ENCODE measurements around the gene ERFL. TPM values are rescaled to one million over a fixed set of nuclear protein-coding genes. Genes with fewer than 3 reads are reported as not detected.
A peak's percentile ranks its signal among the peaks of the same experiment; 100 is the strongest.

ERFL gene
- total RNA-seq, 1 experiment from 2014 or later: not detected

DNA sequence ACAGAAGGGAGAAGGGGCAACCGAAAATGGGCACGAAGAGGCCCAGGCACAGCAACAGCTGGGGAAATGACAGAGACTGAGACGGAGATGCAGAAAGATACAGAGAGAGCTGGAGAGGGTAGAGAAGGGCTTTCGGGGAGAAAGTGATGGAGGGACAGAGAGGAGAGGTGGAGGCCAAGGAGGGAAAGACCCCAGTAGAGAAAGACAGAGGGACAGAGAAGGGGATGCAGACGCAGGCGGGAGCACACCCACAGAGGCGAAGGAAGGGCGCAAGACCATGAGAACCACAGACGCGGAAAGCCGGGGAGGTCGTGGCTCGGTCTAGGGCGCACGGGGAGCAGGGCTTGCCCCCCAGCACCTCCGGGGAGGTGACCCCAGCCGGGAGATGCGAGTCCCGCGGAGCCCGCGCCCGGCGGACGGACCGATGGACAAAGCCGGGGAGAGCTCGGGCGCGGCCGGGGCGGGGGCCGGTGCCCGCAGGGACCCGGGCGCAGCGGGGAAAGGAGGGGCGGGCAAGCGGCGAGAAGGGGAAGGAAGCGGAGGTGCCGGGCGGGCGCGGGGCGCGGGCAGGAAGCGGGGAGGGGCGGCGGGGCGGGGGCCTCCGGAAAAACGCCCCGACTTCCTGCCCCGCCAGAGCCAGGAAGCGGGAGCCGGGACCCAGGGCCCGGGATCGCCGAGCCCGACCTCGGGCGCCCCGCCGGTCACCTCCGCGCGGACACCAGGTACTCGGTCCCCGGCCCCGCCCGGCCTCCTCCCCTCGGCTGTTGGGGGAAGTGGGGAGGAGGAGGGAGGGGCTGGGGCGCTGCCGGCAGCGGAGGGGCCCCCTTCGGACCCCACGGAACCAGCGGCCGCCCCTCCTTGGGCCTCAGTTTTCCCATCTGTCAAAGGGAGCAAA, 45.4 kb downstream of the ERFL start, which contains the start of gene ARHGEF1:
Gene ARHGEF1, plus strand, starts transcription at position 617 of the 895 bp plus-strand sequence. CDS start 4,899 bp downstream, outside the sequence.
- TF ChIP-seq, protein P1, sequence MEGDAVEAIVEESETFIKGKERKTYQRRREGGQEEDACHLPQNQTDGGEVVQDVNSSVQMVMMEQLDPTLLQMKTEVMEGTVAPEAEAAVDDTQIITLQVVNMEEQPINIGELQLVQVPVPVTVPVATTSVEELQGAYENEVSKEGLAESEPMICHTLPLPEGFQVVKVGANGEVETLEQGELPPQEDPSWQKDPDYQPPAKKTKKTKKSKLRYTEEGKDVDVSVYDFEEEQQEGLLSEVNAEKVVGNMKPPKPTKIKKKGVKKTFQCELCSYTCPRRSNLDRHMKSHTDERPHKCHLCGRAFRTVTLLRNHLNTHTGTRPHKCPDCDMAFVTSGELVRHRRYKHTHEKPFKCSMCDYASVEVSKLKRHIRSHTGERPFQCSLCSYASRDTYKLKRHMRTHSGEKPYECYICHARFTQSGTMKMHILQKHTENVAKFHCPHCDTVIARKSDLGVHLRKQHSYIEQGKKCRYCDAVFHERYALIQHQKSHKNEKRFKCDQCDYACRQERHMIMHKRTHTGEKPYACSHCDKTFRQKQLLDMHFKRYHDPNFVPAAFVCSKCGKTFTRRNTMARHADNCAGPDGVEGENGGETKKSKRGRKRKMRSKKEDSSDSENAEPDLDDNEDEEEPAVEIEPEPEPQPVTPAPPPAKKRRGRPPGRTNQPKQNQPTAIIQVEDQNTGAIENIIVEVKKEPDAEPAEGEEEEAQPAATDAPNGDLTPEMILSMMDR (IDR thresholded peaks at IDR 0.05; ENCODE audit: unreplicated experiment): no peak
- H3K4me1 Mint-ChIP-seq (ENCODE audit: insufficient read depth, unreplicated experiment): peaks cover 24% of the 10 kb centered on the region
- H3K9me3 Mint-ChIP-seq (ENCODE audit: unreplicated experiment): no peaks in the 10 kb centered on the region
- TSS peak; percentile 26 for BruUV-seq (replicated peaks)
- POLR2A ChIA-PET: interaction anchor here (0.6 to 9.8 kb wide), 10 partner anchors 9 to 194 kb away, joined by 3 to 125 read pairs (median 8); partner anchors contain the start of genes RABAC1, RPS19 and ZNF574
- DNase-seq (ENCODE audit: unreplicated experiment): peak; percentile 49
- intact Hi-C loops (cut with micrococcal nuclease): no loop called here
- H3K36me3 Mint-ChIP-seq (ENCODE audit: insufficient read depth, unreplicated experiment): peaks cover 15% of the 10 kb centered on the region
- peak within 1 kb of the TSS; percentile 77 for H3K4me3 Mint-ChIP-seq (ENCODE audit: unreplicated experiment)
- H3K27ac Mint-ChIP-seq (ENCODE audit: low read depth, unreplicated experiment): peak within 1 kb of the TSS; percentile 95
- H3K27me3 Mint-ChIP-seq (ENCODE audit: insufficient read depth, unreplicated experiment): no peaks in the 10 kb centered on the region
- CTCF ChIA-PET: interaction anchor here (0.5 to 2.0 kb wide), 6 partner anchors 9 to 329 kb away, joined by 3 to 6 read pairs (median 4); no protein-coding TSS in a partner anchor

DNA sequence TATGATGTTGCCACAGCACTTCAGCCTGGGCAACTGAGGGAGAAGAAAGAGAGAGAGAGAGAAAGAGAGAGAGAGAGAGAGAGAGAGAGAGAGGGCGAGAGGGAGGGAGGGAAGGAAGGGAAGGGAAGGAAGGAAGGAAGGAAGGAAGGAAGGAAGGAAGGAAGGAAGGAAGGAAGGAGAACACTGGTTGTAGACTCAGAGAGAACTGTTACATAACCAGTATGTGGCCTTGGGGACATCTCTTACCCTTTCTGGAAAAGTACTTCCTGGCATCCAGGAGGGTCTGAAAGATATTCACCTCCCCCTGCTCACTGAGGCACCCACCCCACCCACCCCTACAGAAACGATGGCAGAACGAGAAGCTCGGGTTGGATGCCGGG, 47.9 kb downstream of the ERFL start:
- no peak for DNase-seq (ENCODE audit: unreplicated experiment)
- no peaks in the 10 kb centered on the region for H3K9me3 Mint-ChIP-seq (ENCODE audit: unreplicated experiment)
- CTCF ChIA-PET: interaction anchor here (0.5 to 0.8 kb wide), 2 partner anchors 12 to 72 kb away, joined by 3 to 6 read pairs; no protein-coding TSS in a partner anchor
- no TSS peak for BruUV-seq (replicated peaks)
- peaks cover 14% of the 10 kb centered on the region for H3K4me1 Mint-ChIP-seq (ENCODE audit: insufficient read depth, unreplicated experiment)
- POLR2A ChIA-PET: interaction anchor here (0.6 to 0.9 kb wide), 2 partner anchors 20 to 1386 kb away, joined by 3 read pairs; partner anchors contain the start of gene RPS19
- TF ChIP-seq, protein P1 (IDR thresholded peaks at IDR 0.05; ENCODE audit: unreplicated experiment): no peak
- H3K4me3 Mint-ChIP-seq (ENCODE audit: unreplicated experiment): no peak overlapping the region
- no peak overlapping the region for H3K27ac Mint-ChIP-seq (ENCODE audit: low read depth, unreplicated experiment)
- no peaks in the 10 kb centered on the region for H3K27me3 Mint-ChIP-seq (ENCODE audit: insufficient read depth, unreplicated experiment)
- intact Hi-C loops (cut with micrococcal nuclease): no loop called here
- H3K36me3 Mint-ChIP-seq (ENCODE audit: insufficient read depth, unreplicated experiment): peaks cover 13% of the 10 kb centered on the region

DNA sequence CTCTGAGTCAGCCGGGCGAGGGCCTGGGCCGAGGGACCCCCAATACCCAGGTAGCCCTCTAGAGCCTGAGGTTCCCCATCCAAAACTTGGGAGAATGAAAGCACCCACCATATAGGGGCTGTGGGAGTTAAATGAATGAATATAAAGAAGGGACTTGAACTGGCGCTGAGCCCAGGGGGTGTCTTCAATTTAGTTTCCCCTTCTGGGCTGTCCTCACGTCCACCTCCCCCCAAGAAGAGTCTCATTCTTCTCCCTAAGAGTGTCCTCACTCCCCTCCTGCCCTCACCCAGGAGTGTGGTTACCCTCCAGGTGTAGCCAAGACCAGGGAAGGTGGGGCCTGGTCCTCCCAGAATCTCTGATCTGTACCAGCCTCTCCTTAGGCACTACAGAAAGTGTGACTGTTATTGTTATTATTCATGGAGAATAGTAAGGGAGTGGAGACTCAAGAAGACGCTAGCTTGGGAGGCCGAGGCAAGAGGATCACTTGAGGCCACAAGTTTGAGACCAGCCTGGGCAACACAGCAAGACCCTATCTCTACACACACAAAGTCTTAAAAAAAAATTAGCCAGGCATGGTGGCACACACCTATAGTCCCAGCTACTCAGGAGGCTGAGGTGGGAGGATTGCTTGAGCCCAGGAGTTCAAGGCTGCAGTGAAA, 48.5 kb downstream of the ERFL start:
- no TSS peak for BruUV-seq (replicated peaks)
- CTCF ChIA-PET: no interaction called here
- POLR2A ChIA-PET: interaction anchor here (0.6 to 0.9 kb wide), 2 partner anchors 20 to 1386 kb away, joined by 3 read pairs; partner anchors contain the start of gene RPS19

More for the DNA sequence above, 48.5 kb downstream of the ERFL start:
- TF ChIP-seq, protein P1 (IDR thresholded peaks at IDR 0.05; ENCODE audit: unreplicated experiment): no peak
- Mint-ChIP-seq H3K27me3 (ENCODE audit: insufficient read depth, unreplicated experiment) (no peaks in the 10 kb centered on the region), H3K4me1 (ENCODE audit: insufficient read depth, unreplicated experiment) (peaks cover 9% of the 10 kb centered on the region), H3K9me3 (ENCODE audit: unreplicated experiment) (no peaks in the 10 kb centered on the region), H3K36me3 (ENCODE audit: insufficient read depth, unreplicated experiment) (peaks cover 18% of the 10 kb centered on the region), H3K27ac (ENCODE audit: low read depth, unreplicated experiment) (no peak overlapping the region), H3K4me3 (ENCODE audit: unreplicated experiment) (no peak overlapping the region)
- intact Hi-C loops (cut with micrococcal nuclease): no loop called here
- no peak for DNase-seq (ENCODE audit: unreplicated experiment)
